OCI-LY3 (cell line): ENCODE data around the gene ALPK1.

Experiments
- EZH2phosphoT487 ChIP-seq: fragments of 200-600 bp; shearing (Covaris generic); IDR thresholded peaks from 2 replicates; pipeline ENCODE4 v1.6.1; 2018; ENCODE audit warnings: antibody characterized with exemption, mixed run types, low read depth
- TF ChIP-seq, protein P1 (sequence below): fragments of 200-600, 300-600 bp; sonication (generic); IDR thresholded peaks from 2 replicates; pipeline ENCODE4 v1.5.1; 2014; ENCODE audit warnings: antibody characterized with exemption, low read length, low read depth

DNA sequence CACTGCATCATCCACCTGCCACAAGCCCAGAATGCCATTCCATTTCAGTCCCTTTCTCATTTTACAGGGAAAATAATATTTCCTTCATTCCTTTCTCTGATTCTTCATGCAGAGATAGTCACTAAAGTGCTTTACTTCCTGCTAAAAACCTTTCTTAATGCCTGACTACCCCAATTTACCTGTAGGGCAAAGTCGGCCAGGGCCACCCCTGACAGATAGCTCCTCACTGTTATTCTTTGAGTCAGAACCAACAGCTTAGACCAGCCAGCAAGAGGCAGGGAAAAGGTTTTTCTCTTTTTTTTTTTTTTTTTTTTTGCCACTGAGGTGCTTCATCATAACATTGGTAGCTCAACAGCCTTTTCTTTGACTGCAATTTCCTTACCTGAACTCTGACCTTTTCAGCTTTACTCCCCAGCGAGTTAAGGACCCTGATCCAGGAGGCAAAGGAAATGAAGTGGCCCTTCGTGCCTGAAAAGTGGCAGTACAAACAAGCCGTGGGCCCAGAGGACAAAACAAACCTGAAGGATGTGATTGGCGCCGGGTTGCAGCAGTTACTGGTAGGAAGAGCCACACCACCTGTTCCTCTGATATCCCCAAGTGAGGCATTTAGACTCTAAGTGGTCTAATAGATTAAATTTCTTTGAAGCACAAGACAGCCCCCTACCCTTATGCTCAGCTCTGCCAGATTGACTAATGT lies 85.0 kb downstream of the ALPK1 start:
- TF ChIP-seq, protein P1, sequence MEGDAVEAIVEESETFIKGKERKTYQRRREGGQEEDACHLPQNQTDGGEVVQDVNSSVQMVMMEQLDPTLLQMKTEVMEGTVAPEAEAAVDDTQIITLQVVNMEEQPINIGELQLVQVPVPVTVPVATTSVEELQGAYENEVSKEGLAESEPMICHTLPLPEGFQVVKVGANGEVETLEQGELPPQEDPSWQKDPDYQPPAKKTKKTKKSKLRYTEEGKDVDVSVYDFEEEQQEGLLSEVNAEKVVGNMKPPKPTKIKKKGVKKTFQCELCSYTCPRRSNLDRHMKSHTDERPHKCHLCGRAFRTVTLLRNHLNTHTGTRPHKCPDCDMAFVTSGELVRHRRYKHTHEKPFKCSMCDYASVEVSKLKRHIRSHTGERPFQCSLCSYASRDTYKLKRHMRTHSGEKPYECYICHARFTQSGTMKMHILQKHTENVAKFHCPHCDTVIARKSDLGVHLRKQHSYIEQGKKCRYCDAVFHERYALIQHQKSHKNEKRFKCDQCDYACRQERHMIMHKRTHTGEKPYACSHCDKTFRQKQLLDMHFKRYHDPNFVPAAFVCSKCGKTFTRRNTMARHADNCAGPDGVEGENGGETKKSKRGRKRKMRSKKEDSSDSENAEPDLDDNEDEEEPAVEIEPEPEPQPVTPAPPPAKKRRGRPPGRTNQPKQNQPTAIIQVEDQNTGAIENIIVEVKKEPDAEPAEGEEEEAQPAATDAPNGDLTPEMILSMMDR: no peak
- TF ChIP-seq EZH2phosphoT487: no peak
